GM04504 (cell line): ENCODE data around the gene LGR5.
A peak's percentile ranks its signal among the peaks of the same experiment; 100 is the strongest.

Experiments
- DNase-seq: peaks from one replicate; pipeline ENCODE4 v3.0.0-alpha.2; 2012; ENCODE audit warnings: low read depth

Gene LGR5

DNA sequence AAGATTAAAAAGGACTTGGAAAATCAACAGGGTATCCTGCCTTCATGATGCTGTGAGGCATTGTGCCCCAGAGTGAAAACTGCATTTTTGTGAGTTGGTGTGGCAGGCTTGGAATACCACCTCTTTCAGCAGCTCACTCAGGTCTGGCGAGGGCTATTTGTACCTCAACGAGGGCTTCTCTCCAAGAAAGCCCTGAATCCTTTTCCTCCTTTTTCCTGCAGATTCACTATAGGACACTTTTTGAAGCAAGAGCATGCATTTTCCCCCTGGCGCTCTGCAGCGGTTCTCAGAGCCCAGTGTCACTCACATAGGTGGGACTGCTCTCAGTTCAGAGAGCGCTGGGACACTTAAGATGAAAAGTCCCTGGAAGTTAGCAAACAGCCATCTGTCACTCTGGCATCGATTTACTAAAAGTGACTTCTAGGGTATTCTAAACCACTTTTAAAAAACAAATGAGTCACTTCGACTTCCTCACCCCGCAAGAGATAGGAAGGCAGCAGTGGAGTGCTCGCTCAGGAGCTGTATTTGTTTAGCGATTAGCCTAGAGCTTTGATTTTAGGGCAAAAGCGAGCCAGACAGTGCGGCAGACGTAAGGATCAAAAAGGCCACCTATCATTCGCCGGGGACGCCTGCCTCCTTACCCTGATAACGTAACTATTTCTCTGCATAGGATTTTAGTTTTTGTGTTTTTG is 782 bp upstream of the LGR5 start:
- DNase-seq, result no peak

GRCh38 chr12:71439362-71439612 is 311 bp upstream of the LGR5 start:
- DNase-seq, result no peak

- DNase-seq, result no peak
Measured at GRCh38 chr12:71440345-71440762, 756 bp downstream of the LGR5 start.

- no peak for DNase-seq
Measured at GRCh38 chr12:71440763-71441748, 1.5 kb downstream of the LGR5 start.

DNA sequence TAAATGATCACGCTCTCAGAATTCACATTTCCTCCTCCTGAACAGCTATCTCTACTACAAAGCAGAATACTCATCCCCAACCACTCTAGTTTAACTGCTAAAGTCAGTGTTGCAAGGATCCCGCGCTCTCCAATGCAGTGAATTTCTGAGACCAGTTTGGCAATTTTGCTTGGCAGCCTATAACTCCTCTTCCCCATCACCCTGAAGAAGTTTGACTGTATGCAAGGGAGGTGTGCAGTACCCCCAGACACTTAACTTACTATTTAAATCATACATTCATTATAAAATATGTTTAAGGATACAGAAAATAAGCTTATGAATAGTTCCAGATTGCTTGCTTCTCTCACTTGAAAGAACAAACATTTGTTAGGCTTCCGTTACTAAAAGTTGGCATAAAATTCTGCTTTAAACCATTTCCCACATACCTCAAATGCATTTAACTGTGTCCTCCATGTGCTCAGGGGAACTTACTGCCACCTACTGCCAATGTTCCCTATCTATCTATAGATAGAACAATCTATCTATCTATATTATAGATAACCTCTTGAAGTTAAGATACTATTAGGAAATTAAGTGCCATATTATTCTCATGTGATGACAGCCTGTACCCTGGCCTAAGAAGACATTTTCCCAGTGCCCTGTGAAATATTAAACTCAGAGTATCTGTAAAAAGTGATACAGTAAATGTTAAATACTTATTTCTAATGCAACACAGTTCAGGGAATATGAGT is 2.4 kb downstream of the LGR5 start:
- no peak for DNase-seq

DNA sequence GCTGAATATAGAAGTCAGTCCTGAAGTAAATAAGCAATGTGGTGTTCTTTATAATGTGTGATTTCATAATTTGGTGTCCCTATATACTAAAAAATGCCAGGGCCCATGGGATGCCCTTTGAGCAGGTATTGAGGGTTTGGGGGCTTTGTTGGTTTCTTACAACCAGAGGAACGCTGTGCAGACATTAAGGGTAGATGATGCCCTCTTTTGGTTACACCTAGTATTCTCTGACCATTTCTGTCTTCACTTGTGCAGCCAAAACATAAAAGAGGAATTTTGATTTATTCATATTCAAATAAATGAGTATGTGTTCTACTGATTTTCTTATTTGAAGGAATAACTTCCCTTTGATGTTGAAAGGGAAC is 3.0 kb downstream of the LGR5 start:
- DNase-seq, result no peak

- DNase-seq, result no peak
Measured at GRCh38 chr12:71445071-71445470, 5.5 kb downstream of the LGR5 start.

DNA sequence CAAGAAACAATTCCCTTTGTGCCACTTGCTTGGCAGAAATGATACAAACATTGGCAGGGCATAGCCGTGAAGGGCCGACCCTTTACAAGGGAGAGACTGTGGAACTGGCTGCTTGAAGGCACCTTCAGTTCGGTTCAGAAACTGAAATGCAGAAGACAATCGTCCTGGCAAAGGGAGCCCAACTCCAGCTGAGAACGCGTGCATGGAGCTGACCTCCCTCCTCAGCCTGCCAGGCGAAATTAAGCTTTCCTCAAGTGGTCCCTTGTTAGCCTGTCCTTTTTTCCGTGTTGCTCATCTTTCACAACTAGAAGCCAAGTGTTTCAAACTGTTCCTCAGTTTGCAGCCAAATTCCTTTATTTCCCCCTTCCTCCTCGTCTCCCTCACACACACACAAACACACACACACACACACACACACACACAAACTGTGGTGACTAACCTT is 8.1 kb downstream of the LGR5 start:
- no peak for DNase-seq

DNA sequence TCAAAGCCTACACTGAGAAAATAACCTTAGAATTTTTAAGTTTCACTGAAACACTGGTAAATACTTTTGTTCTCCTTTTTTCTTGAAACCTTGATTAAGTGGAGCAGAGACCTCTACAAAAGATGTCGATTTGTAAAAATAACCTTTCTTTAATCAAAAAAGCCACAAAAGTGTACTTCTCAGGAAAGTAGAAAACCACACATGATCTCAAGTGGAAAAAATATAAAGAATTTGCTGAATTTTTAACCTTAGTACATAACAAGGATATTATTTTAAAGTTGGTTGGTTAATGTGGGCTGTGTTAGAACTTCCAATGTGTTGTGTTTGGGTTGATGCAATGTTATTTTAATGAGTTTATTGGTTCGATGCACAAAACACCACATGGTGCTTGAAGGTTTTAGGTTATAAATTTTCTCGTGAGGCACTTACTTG is 8.6 kb downstream of the LGR5 start:
- no peak for DNase-seq

- DNase-seq, result no peak
Measured at GRCh38 chr12:71449373-71450070, 9.9 kb downstream of the LGR5 start.

DNA sequence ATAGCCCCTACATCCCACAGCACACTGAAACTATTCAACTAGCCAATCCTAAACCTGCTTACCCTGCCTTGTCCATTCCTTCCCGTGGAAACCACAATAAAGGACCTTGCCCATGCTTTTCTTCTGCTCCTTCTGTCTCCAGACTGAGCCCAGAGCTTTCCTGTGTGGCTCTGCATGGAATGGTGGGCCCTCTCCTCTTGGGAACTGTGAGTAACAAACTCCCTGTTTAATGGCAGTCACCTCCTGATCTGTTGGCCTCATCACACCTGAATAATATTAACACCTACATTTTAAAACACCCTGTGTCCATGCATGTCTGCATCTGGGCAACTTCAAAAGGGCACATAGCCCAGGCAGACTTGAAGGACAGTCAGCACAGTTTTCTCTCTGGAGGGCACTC is 12.4 kb downstream of the LGR5 start:
- DNase-seq, result no peak

DNA sequence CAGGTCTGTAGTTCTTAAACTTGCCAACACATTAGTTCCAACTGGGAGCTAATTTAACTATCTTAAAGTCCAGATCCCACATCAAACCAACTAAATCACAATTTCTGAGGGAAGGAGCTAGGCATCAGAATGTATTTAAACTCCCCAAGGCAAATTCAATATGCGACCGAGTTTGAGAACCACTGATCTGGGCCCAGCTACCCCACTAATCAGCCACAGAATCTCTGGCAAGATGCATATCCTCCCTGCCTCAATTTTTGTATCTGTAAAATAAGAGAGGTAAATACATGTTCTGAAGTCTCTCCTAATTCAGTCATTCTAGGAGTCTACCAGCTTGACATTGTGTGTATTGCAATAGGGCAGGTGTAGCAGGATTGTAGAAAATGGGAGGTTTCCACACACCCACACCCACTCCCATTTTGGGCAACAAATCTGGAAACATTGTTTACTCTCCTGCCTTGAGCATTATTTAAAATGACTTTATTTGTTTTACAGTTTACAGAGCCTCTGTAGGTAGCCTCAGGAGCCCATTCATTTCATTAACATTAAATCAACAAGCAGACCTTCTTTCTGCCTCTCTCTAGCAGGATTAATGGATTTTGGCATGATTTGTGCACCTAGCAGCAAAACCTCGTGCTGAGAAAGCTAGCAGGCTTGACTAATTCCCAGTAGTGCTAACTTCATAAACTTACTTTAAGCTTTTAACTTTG is 15.6 kb downstream of the LGR5 start:
- DNase-seq, result no peak

DNA sequence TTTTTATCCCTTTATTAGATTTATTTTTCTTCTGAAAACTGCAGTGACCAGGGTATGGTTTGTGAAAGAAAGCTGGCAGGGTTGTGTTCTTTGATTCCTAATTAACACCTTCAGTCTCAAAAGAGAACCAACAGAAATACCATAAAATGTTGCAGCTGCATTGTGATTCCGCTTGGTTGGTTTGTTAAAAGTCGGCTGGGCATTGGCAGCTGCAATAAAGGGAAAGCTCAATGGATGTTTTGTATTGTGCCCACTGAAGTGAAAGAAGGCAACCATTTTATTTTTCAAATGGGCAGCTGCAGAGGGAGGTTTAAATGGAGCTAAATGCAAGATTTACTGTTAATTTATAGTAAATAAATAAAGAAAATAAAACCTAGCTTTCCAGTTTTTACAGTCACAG is 16.7 kb downstream of the LGR5 start:
- DNase-seq, result no peak

GRCh38 chr12:71456990-71457389 is 17.4 kb downstream of the LGR5 start:
- DNase-seq, result no peak

GRCh38 chr12:71460318-71460717 is 20.7 kb downstream of the LGR5 start:
- DNase-seq, result no peak

GRCh38 chr12:71460850-71461609 is 21.4 kb downstream of the LGR5 start:
- no peak for DNase-seq

- DNase-seq, result no peak
Measured at GRCh38 chr12:71461787-71462328, 22.3 kb downstream of the LGR5 start.

- no peak for DNase-seq
Measured at GRCh38 chr12:71465796-71466195, 26.2 kb downstream of the LGR5 start.

DNA sequence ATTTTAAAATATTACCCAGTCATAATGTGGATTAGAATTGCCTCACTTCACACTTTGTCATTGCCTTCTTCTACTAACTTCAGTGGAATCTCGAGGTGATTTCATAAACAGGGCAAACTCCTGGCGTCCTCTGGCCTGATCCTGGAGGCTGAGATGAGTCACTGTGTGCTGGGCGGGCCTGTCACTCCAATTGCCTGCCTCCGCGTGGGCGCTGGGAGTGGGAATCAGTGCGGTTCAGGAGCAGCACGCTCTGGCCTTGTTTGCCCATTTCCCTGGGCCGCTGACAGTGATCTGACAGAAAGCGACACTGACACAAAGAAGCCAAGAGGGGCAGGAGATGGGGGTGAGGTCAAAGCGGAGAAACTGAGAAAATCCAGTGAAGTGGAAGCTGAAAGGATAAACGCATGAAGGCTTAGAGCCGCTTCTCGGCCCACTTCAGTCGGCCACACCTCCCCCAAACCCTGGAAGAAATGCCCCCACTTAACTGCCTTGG is 29.7 kb downstream of the LGR5 start:
- no peak for DNase-seq

DNA sequence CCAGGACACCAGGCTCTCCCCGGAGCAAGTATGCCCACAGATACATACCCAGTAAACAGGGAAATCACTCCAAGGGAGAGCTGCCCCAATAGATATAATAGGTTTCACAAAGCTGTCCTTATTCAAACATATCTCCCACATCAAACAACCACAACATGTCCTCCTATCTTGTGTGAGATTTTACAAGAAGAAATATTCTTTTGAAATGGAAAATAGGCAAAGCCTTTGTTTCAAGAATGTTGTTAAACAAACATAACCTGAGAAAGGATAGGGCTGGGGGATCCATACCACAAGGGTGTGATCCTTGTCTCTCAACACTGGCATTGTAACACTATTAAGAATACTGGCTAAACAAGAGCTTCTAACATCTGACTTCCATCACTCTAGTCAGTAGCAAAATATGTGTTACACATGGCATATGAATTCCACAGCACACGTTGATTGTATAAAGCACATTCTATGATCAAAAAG is 32.9 kb downstream of the LGR5 start:
- DNase-seq, result peak; percentile 3
